Fibroblast of villous mesenchyme (primary cell): ENCODE results near the gene DAPK2. TPM values are rescaled to one million over a fixed set of nuclear protein-coding genes. Genes with fewer than 3 reads are reported as not detected.
"Not testable (repeated sequence)": the region's sequence is repeated elsewhere in the genome, so short reads cannot be mapped to it uniquely, and the experiment has no call there.

Source experiments
- DNase-seq: peaks from one replicate; pipeline ENCODE4 v3.0.0-alpha.2; 2010; ENCODE audit warnings: low read depth
- H3K4me3 ChIP-seq: 2 replicates; pipeline ENCODE4 v1.5.1; 2011; ENCODE audit warnings: low read depth, mild to moderate bottlenecking, low read length
- total RNA-seq: library from RNA; depleted of rRNA; stranded (reverse); fragments of >200 nt; gene quantifications from 2 replicates; pipeline ENCODE4 v1.2.3, GENCODE V29; 2012
- TF ChIP-seq, protein P1 (sequence below): IDR thresholded peaks from 2 replicates; pipeline ENCODE4 v1.5.1; 2012; ENCODE audit warnings: low read depth, mild to moderate bottlenecking, low read length; ENCODE audit not compliant: insufficient read depth

The DAPK2 gene
- total RNA-seq, 1 donor = 8.2 TPM

DNA sequence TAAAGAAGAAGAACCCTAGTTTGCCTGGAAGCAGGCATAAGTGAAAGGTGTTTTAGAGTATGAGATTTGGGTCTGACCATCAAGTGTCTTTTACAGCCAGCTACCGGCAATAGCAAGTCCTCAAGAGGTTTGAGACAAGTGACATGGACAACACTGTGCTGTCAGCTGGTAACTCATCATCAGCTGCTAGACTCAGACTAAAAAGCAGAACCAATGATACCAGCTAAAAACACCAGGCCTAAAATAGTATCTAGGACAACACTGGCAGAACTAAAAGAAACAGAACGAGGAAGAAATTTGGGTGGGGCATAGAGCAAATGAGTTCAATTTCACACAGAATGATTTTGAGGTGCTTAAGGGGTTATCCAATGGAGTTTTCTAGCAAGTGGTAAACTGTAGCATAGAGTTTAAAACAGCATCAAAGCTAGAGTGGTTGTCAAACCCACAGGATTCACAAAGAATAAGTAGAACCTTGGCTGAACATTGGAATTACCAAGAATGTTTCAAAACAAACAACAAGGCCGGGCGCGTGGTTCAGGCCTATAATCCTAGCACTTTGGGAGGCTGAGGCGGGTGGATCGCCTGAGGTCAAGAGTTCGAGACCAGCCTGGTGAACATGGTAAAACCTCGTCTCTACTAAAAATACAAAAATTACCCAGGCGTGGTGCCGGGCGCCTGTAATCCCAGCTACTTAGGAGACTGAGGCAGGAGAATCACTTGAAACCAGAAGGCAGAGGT is 43.4 kb upstream of the DAPK2 start:
- TF ChIP-seq, protein P1, sequence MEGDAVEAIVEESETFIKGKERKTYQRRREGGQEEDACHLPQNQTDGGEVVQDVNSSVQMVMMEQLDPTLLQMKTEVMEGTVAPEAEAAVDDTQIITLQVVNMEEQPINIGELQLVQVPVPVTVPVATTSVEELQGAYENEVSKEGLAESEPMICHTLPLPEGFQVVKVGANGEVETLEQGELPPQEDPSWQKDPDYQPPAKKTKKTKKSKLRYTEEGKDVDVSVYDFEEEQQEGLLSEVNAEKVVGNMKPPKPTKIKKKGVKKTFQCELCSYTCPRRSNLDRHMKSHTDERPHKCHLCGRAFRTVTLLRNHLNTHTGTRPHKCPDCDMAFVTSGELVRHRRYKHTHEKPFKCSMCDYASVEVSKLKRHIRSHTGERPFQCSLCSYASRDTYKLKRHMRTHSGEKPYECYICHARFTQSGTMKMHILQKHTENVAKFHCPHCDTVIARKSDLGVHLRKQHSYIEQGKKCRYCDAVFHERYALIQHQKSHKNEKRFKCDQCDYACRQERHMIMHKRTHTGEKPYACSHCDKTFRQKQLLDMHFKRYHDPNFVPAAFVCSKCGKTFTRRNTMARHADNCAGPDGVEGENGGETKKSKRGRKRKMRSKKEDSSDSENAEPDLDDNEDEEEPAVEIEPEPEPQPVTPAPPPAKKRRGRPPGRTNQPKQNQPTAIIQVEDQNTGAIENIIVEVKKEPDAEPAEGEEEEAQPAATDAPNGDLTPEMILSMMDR = no peak
- no peak for DNase-seq
- no peak overlapping the region for H3K4me3 ChIP-seq

DNA sequence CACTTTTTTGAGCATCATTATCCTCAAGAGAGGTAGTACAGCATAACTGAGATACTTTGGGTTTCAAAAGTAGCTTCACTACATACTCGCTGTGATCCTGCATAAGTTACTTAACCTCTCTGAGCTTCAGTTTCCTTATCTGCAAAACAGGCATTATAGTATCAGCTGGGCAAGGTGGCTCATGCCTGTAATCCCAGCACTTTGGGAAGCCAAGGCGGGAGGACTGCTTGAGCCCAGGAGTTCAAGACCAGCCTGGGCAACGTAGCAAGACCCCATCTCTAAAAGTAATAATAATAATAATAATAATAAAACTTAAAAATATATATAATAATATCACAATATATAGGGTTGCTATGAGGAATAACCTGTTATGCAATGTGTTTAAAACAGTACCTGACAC is 36.5 kb upstream of the DAPK2 start:
- H3K4me3 ChIP-seq = no peak overlapping the region
- DNase-seq = no peak
- TF ChIP-seq, protein P1 = no peak

DNA sequence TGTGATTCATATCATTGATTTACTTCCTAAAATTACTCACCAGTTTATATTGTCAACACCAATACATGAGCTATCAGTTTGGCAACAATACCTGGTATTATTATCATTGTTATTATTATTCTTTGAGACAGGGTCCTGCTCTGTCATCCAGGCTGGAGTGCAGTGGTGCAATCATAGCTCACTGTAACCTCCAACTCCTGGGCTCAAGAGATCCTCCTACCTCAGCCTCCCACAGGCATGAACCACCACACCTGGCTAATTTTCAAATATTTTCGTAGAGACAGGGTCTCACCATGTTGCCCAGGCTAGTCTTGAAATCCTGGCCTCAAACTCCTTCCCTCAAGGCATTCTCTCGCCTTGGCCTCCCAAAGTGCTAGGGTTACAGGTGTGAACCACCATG is 27.2 kb upstream of the DAPK2 start:
- not testable (repeated sequence) for H3K4me3 ChIP-seq, DNase-seq

DNA sequence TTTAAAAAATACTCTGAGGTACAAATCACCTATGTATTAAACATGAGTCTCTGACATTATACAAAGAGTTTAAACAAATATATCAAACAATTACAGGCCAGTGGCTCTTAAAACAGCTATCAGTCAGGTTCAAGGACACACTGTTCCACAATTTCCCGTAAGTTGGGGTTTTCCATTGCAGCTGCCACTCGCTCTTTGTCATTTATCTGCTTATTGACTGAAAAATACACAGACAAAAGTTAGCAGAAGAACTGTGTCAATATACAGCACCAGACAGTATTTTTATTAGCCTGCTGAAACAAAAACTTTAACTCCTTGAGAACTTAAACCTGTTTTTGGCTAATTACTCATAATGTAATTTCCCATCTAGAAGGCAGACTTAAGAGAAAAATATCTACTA is 26.5 kb upstream of the DAPK2 start:
- TF ChIP-seq, protein P1 = no peak
- no peak overlapping the region for H3K4me3 ChIP-seq
- no peak for DNase-seq

DNA sequence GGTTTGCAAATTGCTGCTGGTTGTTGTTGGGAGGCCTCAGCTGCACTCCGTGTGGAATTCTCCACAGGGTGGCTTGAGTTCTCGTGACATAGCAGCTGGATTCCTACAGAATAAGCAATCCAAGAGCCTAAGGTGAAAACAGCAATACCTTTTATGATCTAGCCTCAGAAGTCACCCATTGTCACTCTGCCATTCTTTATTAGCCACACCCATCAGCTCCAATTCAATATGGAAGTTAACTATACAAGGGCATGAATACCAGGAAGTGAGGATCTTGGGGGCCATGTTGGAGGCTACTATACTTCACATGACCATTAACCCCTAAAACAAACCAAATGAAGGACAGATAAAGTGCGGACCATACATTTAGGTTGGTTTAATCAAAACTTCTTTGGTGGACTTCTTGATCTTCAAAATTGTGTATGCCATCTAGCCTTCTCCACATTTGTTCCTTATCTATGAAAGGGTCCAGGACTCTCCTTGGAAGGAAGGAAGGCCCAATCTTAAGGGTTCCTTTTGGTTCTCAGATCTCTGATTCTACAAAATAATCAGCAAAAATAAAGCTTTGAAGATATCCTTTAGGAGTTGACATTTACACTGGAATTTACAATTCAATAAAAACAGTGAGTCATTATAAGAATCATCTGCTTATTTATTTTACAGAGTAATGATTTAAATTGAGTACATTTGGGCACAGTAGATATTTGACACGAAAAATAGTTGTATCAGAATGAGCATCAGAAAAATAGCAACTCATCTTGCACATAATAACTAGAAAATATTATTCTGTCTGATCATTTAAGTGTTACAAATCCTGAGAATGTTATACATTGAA is 25.9 kb upstream of the DAPK2 start:
- TF ChIP-seq, protein P1 = no peak
- H3K4me3 ChIP-seq = no peak overlapping the region
- no peak for DNase-seq

DNA sequence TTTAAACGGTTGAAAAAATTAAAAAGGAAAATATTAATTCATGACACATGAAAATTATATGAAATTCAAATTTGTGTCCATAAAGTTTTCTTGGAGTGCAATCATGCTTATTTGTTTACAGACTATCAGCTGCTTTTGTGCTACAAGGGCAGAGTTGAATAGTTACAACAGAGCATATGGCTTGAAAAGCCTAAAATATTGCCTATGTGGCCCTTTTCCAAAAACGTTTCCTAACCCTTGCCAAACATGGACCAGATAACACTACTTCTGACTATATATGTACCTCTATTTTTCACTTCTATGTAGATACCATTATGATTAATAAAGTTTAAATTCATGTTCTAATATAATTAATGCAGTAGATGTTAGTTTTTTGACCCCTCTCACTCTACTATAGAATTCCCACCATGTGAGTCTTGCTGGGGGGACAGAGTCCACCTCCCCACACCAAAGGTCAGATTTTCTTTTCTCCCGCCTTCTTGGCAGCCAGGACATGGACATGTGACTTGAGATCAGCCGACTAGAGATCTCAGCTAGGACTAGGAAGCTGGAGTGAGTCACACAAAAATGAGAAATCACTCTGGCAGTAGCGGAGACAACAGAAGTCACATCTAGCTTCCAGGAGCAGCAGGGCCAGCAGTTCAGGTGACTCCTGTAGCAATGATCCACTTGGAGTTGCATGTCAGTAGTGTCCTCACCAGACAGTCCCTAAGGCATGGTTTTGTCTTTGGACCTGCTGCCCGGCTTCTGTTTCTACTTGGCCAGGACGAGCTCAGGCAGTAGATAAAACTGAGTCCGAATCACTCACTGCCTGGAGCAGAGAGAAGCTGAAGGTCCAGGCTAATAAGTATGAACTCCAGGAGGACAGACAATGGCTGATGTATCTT is 24.9 kb upstream of the DAPK2 start:
- no peak overlapping the region for H3K4me3 ChIP-seq
- TF ChIP-seq, protein P1 = no peak
- DNase-seq = peak; percentile 86

DNA sequence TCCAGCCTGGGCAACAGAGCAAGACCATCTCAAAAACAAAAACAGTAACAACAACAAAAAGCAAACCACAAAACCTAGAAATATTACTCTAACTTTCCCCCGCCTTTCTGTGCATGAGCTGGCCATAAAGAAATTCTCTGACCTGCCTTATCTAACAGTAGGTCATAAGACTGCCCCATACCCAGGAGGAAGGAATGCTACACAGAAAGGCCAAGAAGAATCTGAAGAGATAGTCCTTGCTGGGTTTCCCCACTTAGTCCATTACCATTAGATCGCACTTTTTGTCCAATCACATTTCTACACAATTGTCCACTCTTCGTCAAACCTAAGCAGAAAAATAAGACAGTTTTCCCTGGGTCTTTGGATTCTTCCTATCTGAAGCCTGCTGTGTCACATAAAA is 23.8 kb upstream of the DAPK2 start:
- H3K4me3 ChIP-seq = no peak overlapping the region
- TF ChIP-seq, protein P1 = no peak
- DNase-seq = no peak
